CD14-positive monocyte (primary cell): Measurements from ENCODE around the gene SPECC1L. TPM values are rescaled to one million over a fixed set of nuclear protein-coding genes. Genes with fewer than 3 reads are reported as not detected.
"Not testable (repeated sequence)": the region's sequence is repeated elsewhere in the genome, so short reads cannot be mapped to it uniquely, and the experiment has no call there.

Source experiments
- DNase-seq, 3 donors: peaks; one replicate each; pipeline ENCODE4 v3.0.0-alpha.2; 2011 to 2022
- H2AFZ ChIP-seq: 2 replicates; pipeline ENCODE4 v1.6.0; 2012; ENCODE audit warnings: mild to moderate bottlenecking, low read depth, low read length, inconsistent platforms; ENCODE audit not compliant: insufficient read depth, poor library complexity, severe bottlenecking
- H3K27ac ChIP-seq, 2 donors: 1 replicate in 1 of 2; 2 replicates in 1 of 2; pipeline ENCODE4 v1.5.1; 2012 to 2013; ENCODE audit warnings: low read length in 2 of 2, control low read depth in 1 of 2, inconsistent platforms in 1 of 2, low read depth in 1 of 2, mild to moderate bottlenecking in 1 of 2
- H3K27me3 ChIP-seq, 2 donors: one replicate each; pipeline versions ENCODE4 v1.6.0 to v1.6.1; 2011 to 2013; ENCODE audit warnings: low read length in 2 of 2; ENCODE audit not compliant: control insufficient read depth in 2 of 2, insufficient read depth in 2 of 2
- H3K36me3 ChIP-seq, 2 donors: replicated peaks in 1 of 2; 1 replicate in 1 of 2; 2 replicates in 1 of 2; pipeline versions ENCODE4 v1.5.1 to v1.6.1; 2012 to 2013; ENCODE audit warnings: low read length in 2 of 2, control low read depth in 1 of 2, inconsistent platforms in 1 of 2, mild to moderate bottlenecking in 1 of 2; ENCODE audit not compliant: insufficient read depth in 2 of 2, control insufficient read depth in 1 of 2
- H3K4me1 ChIP-seq, 2 donors: 1 replicate in 1 of 2; 2 replicates in 1 of 2; pipeline versions ENCODE4 v1.5.1 to v1.6.1; 2012 to 2013; ENCODE audit warnings: low read length in 2 of 2, control low read depth in 1 of 2, inconsistent platforms in 1 of 2, mild to moderate bottlenecking in 1 of 2, moderate library complexity in 1 of 2; ENCODE audit not compliant: insufficient read depth in 2 of 2, control insufficient read depth in 1 of 2
- H3K4me2 ChIP-seq: replicated peaks from 2 replicates; pipeline ENCODE3; 2012; ENCODE audit warnings: low read length, moderate library complexity, mild to moderate bottlenecking; ENCODE audit not compliant: poor library complexity, severe bottlenecking; ENCODE audit errors: extremely low read depth
- H3K4me3 ChIP-seq, 3 experiments: fragments of 200-600 bp in 1 of 3; sonication (generic) in 1 of 3; replicated peaks in 1 of 3; 1 replicate in 2 of 3; 2 replicates in 1 of 3; pipeline ENCODE4 v1.5.1; 2011 to 2013; ENCODE audit warnings: low read length in 3 of 3, mild to moderate bottlenecking in 3 of 3, control low read depth in 2 of 3, low read depth in 2 of 3, inconsistent platforms in 1 of 3, moderate library complexity in 1 of 3
- H3K79me2 ChIP-seq: 2 replicates; pipeline ENCODE4 v1.6.0; 2012; ENCODE audit warnings: mild to moderate bottlenecking, control low read depth, inconsistent platforms, low read length, moderate library complexity; ENCODE audit not compliant: insufficient read depth
- H3K9ac ChIP-seq: 2 replicates; pipeline ENCODE4 v1.6.0; 2017; ENCODE audit warnings: low read length, mild to moderate bottlenecking; ENCODE audit not compliant: insufficient read depth, poor library complexity, severe bottlenecking
- H3K9me3 ChIP-seq, 2 donors: replicated peaks in 1 of 2; 1 replicate in 1 of 2; 2 replicates in 1 of 2; pipeline versions ENCODE4 v1.5.1 to v1.6.1; 2012 to 2013; ENCODE audit warnings: low read length in 2 of 2, control low read depth in 1 of 2; ENCODE audit not compliant: control insufficient read depth in 1 of 2, insufficient read depth in 1 of 2
- H4K20me1 ChIP-seq: 2 replicates; pipeline ENCODE4 v1.6.0; 2012; ENCODE audit warnings: mild to moderate bottlenecking, low read length, control low read depth, moderate library complexity; ENCODE audit not compliant: insufficient read depth
- H3K27ac Mint-ChIP-seq, 7 donors: one replicate each; pipeline ENCODE4 v1.8.0; 2020; ENCODE audit warnings: mild to moderate bottlenecking in 7 of 7, mixed read lengths in 7 of 7, moderate library complexity in 6 of 7, inconsistent platforms in 2 of 7
- H3K27me3 Mint-ChIP-seq, 3 donors: one replicate each; pipeline ENCODE4 v1.8.0; 2021 to 2022; ENCODE audit warnings: low read depth in 3 of 3, mild to moderate bottlenecking in 3 of 3, mixed read lengths in 3 of 3, moderate library complexity in 3 of 3, inconsistent platforms in 1 of 3
- H3K36me3 Mint-ChIP-seq, 2 donors: one replicate each; pipeline ENCODE4 v1.8.0; 2020; ENCODE audit warnings: mixed read lengths in 2 of 2, inconsistent platforms in 1 of 2, mild to moderate bottlenecking in 1 of 2
- H3K4me1 Mint-ChIP-seq: one replicate; pipeline ENCODE4 v1.8.0; 2020; ENCODE audit warnings: mild to moderate bottlenecking, mixed read lengths
- H3K4me3 Mint-ChIP-seq, 2 donors: one replicate each; pipeline ENCODE4 v1.8.0; 2020; ENCODE audit warnings: mild to moderate bottlenecking in 2 of 2, mixed read lengths in 2 of 2, moderate library complexity in 1 of 2
- H3K9me3 Mint-ChIP-seq, 7 donors: one replicate each; pipeline ENCODE4 v1.8.0; 2020 to 2022; ENCODE audit warnings: mixed read lengths in 7 of 7, mild to moderate bottlenecking in 6 of 7, moderate library complexity in 6 of 7, inconsistent platforms in 2 of 7
- CTCF ChIP-seq: fragments of 200-600 bp; IDR thresholded peaks from one replicate; pipeline ENCODE4 v1.8.0; 2022; ENCODE audit warnings: antibody characterized with exemption, mild to moderate bottlenecking
- WGBS: methylation state at CpG from one replicate; pipeline ENCODE4 v1.1.5; 2013; ENCODE audit warnings: missing lambda C conversion rate; ENCODE audit not compliant: insufficient coverage; 5-methylcytosine and 5-hydroxymethylcytosine counted together
- intact Hi-C, 2 donors: fragments of 100-400 bp; cut with micrococcal nuclease; formaldehyde crosslinking; loops; one replicate each; pipeline versions ENCODE4 v1.15.0 to v1.15.1; 2023
- polyA plus RNA-seq, 3 donors: library from polyadenylated mRNA; depleted of rRNA in 1 of 3; unstranded in 2 of 3; stranded (reverse) in 1 of 3; fragments of 300-500 nt in 2 of 3; fragments of >200 nt in 1 of 3; fragmentation: Illumina TruSeq in 2 of 3; gene quantifications; 1 replicate in 2 of 3; 2 replicates in 1 of 3; pipeline ENCODE4 v1.2.3, GENCODE V29; 2012 to 2021

SPECC1L gene
- polyA plus RNA-seq, 3 donors, result 2.5 to 7.2 (median 4.9) TPM

DNA sequence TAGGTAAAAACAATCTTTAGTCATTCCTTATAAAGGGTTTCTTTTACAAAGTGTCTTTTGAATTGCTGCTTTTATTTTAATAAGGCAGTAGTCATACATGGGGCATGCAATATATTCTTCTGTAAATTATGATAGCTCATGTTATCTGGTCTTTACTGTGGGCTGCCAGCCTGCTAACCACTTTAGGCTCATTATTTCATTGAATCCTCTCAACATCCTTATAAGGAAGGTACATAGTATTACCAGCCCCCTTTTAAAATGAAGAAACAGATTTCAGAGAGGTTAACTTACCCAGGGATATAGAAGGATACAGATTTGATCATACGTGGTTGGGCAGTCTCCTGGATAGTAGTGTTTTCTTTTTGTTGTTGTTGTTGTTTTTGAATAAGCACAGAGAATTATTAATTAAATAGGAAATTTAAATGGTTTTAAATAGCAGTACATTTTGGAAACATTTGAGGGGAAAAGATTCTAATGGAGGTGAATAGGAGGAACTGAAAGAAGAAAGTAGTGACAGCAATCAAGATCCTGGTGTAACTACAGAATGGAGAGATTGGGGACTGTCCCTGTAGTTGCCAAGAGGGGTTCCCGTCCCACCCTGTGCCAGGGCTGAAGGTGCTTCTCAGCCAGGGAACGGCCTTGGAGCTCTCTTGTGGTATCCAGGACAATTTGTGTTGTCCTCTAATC is 21.0 kb downstream of the SPECC1L start:
- no peak for TF ChIP-seq CTCF
- Histone ChIP-seq H4K20me1 (peaks cover 18% of the 10 kb centered on the region), H3K4me3 (no peak overlapping the region), H3K79me2 (peaks cover 73% of the 10 kb centered on the region), H3K36me3 (no peaks in the 10 kb centered on the region), H3K4me1 (peaks cover 6 to 10% of the 10 kb centered on the region in 2 donors), H3K9me3 (no peaks in the 10 kb centered on the region), H3K9ac (no peak overlapping the region), H3K27me3 (no peaks in the 10 kb centered on the region), H2AFZ (no peak overlapping the region), H3K27ac (no peak overlapping the region), H3K4me2 (no peak overlapping the region)
- Mint-ChIP-seq H3K36me3 (peaks cover 2 to 8% of the 10 kb centered on the region in 2 donors), H3K27me3 (peaks cover 0 to 1% (median 0%) of the 10 kb centered on the region in 3 donors), H3K27ac (peak overlapping the region in 1 of 7 donors; percentile 46), H3K4me1 (peaks cover 34% of the 10 kb centered on the region), H3K4me3 (no peak overlapping the region), H3K9me3 (no peaks in the 10 kb centered on the region)
- 75% methylated on average over 2 of the region's 3 CpGs for WGBS
- intact Hi-C loops, result no loop called here
- no peak for DNase-seq

- H3K36me3 ChIP-seq, DNase-seq, H3K27me3 ChIP-seq, H3K4me2 ChIP-seq, H3K4me3 ChIP-seq, intact Hi-C loops, H3K4me3 Mint-ChIP-seq, H3K4me1 ChIP-seq, H3K9ac ChIP-seq, H2AFZ ChIP-seq, H3K9me3 ChIP-seq, H3K36me3 Mint-ChIP-seq, H3K9me3 Mint-ChIP-seq, H3K27me3 Mint-ChIP-seq, H3K27ac ChIP-seq: not testable (repeated sequence)
- peaks cover 18% of the 10 kb centered on the region for H4K20me1 ChIP-seq
- Mint-ChIP-seq H3K4me1 (peaks cover 30% of the 10 kb centered on the region), H3K27ac (peak overlapping the region in 2 of 7 donors; percentile 7 to 46)
- no CpG with 5 or more reads among the region's 3 CpGs for WGBS
- peaks cover 68% of the 10 kb centered on the region for H3K79me2 ChIP-seq
These were observed 21.7 kb downstream of the SPECC1L start for GRCh38 chr22:24292202-24292830.

GRCh38 chr22:24294913-24295312 is 24.3 kb downstream of the SPECC1L start:
- peaks cover 32% of the 10 kb centered on the region for H3K4me1 Mint-ChIP-seq
- H3K9me3 Mint-ChIP-seq, H3K36me3 ChIP-seq, H3K27ac Mint-ChIP-seq, H3K27me3 ChIP-seq, H3K27ac ChIP-seq, H3K36me3 Mint-ChIP-seq, DNase-seq, H3K9ac ChIP-seq, H3K4me2 ChIP-seq, H3K27me3 Mint-ChIP-seq, H3K4me3 Mint-ChIP-seq, H3K4me3 ChIP-seq, H2AFZ ChIP-seq, intact Hi-C loops, H3K4me1 ChIP-seq, H3K9me3 ChIP-seq: not testable (repeated sequence)
- peaks cover 18% of the 10 kb centered on the region for H4K20me1 ChIP-seq
- peaks cover 51% of the 10 kb centered on the region for H3K79me2 ChIP-seq
- no CpG with 5 or more reads among the region's 1 CpG for WGBS
